Brain pericyte (primary cell): Measurements from ENCODE around the gene STBD1.
"Not testable (repeated sequence)": the region's sequence is repeated elsewhere in the genome, so short reads cannot be mapped to it uniquely, and the experiment has no call there.

Source experiments
- DNase-seq: peaks from one replicate; pipeline ENCODE4 v3.0.0-alpha.2; 2012; ENCODE audit warnings: low read depth, low spot score

The STBD1 gene

DNA sequence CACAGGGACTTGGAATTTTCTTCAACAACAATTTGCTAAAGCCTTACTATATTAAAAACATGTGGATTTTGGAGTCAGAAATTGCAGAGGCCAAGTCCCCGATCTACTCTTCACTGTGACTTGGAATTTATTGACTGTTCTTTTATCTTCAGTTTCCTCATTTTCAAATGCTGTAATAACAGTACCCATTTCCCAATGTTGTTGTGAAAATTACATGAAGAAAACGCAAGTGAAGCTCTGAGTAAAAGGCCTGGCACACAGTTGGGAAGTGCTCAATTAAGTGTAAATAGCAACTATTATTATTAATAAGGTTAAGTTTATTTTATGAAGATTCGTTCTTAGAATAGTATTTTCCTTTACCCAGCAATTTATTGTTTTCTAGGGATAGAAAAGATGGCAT, 15.7 kb downstream of the STBD1 start:
- DNase-seq, result no peak

DNA sequence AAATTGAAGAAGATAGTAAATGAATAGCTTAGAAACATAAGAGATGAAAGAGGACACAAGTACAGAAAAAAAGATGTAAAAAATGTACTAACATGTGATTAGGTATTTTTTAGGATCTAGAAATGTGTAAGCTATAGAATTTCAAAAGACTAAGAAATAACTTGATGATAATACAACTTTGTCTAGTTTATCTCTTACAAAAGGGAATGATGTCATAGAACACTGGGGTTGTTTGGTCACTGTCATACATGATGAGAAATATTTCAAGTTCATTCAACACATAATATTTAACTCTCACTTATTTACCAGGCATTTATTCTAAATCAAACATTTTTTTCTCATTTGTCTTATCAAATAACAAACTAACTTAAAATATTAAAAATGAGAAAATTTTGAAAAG, 18.5 kb downstream of the STBD1 start:
- DNase-seq, result no peak

DNA sequence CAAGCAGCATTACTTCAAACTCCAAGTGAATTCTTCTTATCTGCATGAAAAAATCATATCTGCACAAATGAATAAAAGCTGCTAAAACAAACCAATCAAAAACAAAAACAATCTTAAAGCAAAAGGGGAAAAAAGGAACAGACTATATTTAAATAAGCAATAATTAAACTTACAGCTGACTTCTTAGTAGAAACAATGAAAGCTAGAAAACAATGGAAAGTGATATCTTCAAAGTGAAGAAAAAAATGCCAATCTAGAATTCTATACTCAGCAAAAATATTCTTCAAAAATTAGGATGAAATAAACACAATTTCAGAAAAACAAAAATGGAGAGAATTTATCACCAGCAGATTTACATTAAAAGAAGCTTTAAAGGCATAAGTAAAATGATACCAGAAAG, 20.0 kb downstream of the STBD1 start:
- no peak for DNase-seq

DNA sequence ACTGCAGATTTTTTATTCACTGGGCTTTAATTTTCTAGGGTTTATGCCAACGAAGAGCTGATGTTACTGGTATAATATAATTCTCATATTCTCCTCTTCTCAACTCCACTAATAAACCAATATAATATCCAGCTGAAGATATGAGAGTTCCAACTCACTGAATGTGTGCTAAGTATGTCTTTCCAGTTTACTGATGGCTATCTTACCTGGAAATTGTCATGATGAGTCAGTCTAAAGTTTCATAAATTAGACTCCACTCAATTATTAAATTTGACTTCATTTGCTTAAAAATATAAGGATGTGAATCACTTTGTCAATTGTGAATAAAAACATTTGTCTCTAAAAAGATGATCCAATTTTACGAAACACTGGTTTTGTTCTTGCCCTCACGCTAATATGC, 28.4 kb downstream of the STBD1 start:
- no peak for DNase-seq

DNA sequence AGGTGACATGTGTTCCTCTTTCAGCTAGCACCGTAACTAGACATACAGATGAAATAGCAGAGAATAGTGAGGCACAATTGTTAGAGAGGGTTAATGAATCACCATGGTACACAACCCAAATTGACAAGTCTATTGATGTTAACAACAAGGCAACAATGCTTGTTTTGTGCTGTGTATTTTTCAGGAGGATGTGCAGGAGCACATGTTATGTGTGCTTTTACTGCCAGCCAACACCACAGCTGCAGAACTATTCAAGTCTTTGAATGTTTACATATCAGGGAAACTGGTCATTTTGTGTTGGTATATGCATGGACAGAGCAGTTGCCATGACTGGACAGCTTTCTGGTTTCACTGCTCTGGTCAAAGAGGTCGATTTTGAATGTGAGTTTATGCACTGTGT, 32.8 kb downstream of the STBD1 start:
- no peak for DNase-seq

DNA sequence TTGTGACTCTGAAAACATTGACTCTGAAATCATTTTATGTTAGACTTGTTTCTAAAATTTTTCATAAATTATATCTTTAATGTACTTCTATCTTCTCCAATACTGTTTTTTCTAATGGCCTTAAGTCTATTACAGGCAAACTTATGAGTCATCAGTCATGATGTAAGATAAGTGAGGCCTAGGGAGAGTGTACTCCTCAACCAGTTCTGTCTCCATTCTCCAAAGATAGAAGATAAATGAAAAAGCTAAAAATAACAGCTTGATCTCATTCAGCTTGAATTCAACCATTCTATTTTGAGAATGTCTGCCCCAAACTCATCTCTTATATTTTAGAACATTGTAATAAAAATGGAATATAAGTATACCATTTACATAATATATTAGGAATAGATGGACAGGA, 34.5 kb downstream of the STBD1 start:
- no peak for DNase-seq

DNA sequence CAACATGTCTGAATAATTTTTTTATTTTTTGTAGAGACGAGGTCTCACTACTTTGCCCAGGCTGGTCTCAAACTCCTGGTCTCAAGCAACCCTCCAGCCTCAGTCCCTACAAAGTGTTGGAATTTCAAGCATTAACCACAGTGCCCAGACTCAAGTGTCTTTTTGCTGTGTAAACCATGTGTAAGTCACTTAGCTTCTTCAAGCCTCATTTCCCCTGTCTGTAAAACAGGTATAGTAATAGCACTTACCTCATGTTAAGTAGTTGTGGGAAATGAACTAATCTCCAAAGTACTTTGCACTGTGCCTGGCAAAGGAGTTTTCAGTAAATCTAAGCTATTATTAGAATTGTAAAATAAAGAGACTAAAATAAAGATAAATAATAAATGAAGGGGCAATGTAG, 35.7 kb downstream of the STBD1 start:
- DNase-seq, result no peak

DNA sequence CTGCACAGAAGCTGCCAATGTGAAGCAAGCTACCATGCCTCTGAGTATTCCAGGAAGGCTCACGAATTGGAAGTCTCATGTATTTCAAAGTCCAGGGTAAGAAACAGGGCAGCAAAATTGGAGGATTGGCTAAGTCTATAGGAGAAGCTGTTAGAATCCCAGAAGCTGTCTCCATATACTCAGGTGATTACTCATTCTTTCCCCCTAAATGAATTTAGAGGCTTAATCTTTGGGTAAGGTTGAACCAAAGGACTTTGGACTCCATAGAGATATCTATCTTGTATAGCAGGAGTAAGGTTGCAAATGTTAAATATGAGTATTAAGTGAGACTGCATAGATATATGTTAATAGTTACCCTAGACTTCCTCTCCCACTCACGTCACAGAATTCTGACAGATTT, 36.3 kb downstream of the STBD1 start:
- DNase-seq, result no peak

DNA sequence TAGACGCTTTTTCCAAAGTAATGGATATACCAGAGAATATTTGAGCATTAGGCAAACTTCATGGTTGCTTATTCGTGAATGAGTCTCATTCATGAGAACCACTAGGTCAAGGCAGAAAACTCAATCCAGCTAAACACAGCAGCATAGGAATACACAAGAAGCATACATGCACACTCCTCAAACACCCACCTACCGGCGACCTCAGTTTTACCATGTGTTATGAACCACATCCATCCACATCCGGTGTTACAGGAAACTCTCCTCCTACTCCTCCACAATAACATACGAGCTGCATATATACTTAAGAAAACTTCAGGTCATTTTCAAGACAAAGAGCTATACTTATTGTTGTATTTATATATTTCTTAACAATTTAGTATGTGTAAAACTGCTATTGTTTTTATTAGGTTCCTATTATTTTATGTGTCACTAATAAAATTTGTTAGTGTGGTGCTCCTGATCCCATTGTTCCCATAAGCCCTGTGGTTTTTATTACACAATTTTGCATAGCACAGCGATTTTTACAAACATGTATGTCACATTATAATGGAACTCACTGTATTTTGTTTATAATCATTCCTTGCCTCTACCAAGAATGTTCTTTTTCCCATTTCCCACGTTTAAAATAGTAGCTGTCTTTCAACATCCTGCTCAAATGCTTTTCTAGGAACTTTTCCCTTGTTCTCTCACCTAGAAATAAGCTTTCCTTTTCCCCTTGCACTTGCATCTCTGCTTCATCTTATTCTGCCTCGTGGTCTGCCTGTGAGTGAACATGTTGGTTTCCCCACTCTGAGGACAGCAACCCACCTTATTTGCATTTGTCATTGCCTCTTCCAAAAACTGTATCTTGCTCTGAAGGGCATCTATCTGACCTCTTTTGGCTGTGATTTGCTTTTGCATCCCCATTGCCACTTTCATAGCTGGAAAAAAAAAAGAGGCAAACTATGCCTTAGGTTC, 48.3 kb downstream of the STBD1 start:
- DNase-seq, result no peak

DNA sequence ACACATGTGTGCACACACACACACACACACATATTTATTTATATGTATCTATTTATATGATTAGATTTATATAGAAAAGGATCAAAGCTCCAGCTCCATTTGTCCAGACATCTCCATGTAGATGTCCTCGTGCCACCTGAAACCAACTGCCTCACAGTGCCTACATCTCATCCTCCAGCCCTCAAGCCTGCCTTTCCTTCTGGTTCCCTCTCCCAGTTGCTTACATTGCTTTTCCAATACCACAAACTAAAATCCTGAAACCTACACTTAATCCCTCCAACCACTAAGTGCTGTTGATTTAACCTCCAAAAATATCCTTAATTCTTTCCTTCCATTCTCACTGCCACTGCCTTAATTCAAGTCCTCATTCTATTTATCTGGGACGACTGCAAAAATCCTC, 51.4 kb downstream of the STBD1 start:
- no peak for DNase-seq

DNA sequence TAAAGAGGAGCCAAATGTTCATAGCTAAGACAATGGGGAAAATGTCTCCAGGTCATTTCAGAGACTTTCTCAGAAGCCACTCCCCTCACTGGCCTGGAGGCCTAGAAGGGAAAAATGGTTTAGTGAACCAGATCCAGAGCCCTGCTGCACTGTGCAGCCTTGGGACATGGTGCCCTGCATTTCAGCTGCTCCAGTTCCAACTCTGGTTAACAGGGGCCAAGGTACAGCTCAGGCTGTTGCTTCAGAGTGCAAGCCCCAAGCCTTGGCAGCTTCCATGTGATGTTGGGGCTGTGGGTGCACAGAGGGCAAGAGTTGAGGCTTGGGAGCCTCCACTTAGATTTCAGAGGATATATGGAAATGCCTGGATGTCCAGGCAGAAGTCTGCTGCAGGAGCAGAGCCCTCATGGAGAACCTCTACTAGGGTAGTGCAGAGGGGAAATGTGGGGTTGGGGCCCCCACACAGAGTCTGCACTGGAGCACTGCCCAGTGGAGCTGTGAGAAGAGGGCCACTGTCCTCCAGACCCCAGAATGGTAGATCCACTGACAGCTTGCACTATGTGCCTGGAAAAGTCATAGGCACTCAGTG, 53.4 kb downstream of the STBD1 start:
- DNase-seq, result not testable (repeated sequence)
